D341Med (cell line): Measurements from ENCODE around the gene CERCAM.
A peak's percentile ranks its signal among the peaks of the same experiment; 100 is the strongest.
"Not testable (repeated sequence)": the region's sequence is repeated elsewhere in the genome, so short reads cannot be mapped to it uniquely, and the experiment has no call there.

Experiments
- DNase-seq: peaks from one replicate; pipeline ENCODE4 v3.0.0; 2012; ENCODE audit warnings: low spot score

Gene CERCAM

GRCh38 chr9:128393145-128393775, 27.4 kb upstream of the CERCAM start:
- no peak for DNase-seq

GRCh38 chr9:128393970-128394369, 26.7 kb upstream of the CERCAM start:
- DNase-seq: no peak

- no peak for DNase-seq
These were observed 26.1 kb upstream of the CERCAM start for GRCh38 chr9:128394379-128395168.

- no peak for DNase-seq
These were observed 23.6 kb upstream of the CERCAM start for GRCh38 chr9:128396970-128397613.

- DNase-seq: no peak
These were observed 22.8 kb upstream of the CERCAM start for GRCh38 chr9:128397831-128398230.

- no peak for DNase-seq
These were observed 20.8 kb upstream of the CERCAM start for GRCh38 chr9:128399861-128400260.

- DNase-seq: no peak
These were observed 16.1 kb upstream of the CERCAM start for GRCh38 chr9:128404560-128404959.

- DNase-seq: no peak
These were observed 15.4 kb upstream of the CERCAM start for GRCh38 chr9:128405077-128405779.

GRCh38 chr9:128405780-128406171, 14.9 kb upstream of the CERCAM start:
- DNase-seq: no peak

GRCh38 chr9:128406848-128407391, 13.7 kb upstream of the CERCAM start:
- DNase-seq: no peak

GRCh38 chr9:128408963-128409431, 11.7 kb upstream of the CERCAM start:
- DNase-seq: no peak

GRCh38 chr9:128409450-128409849, 11.2 kb upstream of the CERCAM start:
- DNase-seq: no peak

GRCh38 chr9:128409978-128410377, 10.7 kb upstream of the CERCAM start:
- no peak for DNase-seq

GRCh38 chr9:128411364-128412119, 9.1 kb upstream of the CERCAM start:
- no peak for DNase-seq

- peak; percentile 87 for DNase-seq
These were observed 8.4 kb upstream of the CERCAM start for GRCh38 chr9:128412120-128412790.

- not testable (repeated sequence) for DNase-seq
These were observed 6.9 kb upstream of the CERCAM start for GRCh38 chr9:128413728-128414127.

- DNase-seq: no peak
These were observed 6.2 kb upstream of the CERCAM start for GRCh38 chr9:128414461-128414860.

- no peak for DNase-seq
These were observed 5.4 kb upstream of the CERCAM start for GRCh38 chr9:128415281-128415680.

- DNase-seq: no peak
These were observed 4.6 kb upstream of the CERCAM start for GRCh38 chr9:128416014-128416413.

- DNase-seq: no peak
These were observed 4.1 kb upstream of the CERCAM start for GRCh38 chr9:128416432-128417019.
